ENCODE measurements around the gene TTLL5.
"Not testable (repeated sequence)": the region's sequence is repeated elsewhere in the genome, so short reads cannot be mapped to it uniquely, and the experiment has no call there.

The TTLL5 gene

DNA sequence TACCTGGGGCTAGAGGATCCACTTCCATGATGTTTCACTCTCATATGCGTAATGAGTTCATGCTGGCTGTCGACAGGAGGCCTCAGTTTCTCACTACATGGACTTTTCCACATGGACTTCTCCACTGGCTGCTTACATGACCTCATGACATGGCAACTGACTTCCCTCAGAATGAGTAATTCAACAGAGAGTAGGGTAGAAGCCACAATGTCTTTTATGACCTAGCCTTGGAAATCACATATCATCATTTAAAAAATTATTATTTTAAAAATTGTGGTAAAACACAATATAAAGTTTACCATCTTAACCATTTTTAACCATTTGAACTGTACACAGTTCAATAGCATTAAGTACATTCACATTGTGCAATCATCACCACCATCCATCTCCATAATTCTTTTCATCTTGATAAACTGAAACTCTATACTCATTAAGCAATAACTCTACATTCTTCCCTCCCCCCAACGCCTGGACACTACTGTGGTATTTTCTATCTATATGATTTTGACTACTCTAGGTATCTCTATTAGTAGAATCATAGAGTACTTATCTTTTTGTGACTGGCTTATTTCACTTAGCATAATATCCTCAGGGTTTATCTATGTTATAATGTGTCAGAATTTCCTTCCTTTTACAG is 176.2 kb downstream of the TTLL5 start:
- no peak for DNase-seq

DNA sequence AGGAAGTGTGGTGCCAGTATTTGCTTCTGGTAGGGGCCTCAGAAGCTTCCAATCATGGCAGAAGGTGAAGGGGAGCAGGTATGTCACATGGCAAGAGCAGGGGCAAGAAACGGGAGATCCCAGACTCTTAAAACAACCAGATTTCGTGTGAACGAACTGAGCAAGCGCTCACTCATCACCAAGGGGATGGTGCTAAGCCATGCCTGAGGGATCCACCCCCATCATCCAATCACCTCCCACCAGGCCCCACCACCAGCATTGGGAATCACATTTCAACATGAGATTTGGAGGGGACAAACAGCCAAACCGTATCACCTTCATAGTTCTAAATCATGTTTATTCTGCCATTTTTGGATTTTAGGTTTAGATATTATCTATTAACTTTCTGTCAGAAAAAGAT is 179.9 kb downstream of the TTLL5 start:
- DNase-seq = no peak

DNA sequence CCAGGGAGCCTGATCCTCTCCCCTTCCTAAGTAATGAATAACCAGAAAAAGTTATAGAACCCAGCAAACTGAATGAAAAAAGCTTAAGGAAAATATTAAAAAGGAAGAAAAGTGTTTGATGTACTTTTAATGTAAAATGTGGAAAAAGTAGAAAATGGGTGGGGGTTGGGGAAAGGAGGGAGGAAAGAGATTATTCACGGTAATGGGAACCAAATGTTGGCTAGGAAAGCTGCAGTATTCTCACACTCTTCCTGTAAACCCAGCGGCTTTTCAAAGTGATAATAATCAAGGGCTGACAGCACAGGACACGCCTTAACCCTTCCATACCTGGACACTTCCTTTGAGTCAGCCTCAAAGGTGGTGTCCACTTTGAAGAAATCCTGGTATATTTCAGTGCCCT is 181.5 kb downstream of the TTLL5 start:
- DNase-seq = no peak

DNA sequence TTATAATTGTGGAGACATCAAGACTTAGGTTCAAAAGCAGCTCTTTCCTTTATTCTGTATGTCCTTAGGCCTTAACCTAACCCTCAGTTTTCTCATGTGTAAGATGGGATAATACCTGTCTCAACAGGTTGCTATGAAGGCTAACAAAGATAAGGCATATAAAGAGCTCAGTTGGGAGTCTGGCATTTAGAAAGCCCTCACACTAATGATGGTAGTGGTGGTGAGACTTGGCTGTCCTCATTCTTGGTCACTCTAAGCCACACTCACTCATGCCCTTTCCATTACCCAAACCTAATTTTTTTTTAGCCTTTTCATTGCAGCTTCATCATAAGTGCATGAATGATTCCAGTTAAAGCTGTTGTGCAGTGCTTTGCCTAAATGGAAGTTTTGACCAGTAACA is 183.4 kb downstream of the TTLL5 start:
- DNase-seq = no peak

DNA sequence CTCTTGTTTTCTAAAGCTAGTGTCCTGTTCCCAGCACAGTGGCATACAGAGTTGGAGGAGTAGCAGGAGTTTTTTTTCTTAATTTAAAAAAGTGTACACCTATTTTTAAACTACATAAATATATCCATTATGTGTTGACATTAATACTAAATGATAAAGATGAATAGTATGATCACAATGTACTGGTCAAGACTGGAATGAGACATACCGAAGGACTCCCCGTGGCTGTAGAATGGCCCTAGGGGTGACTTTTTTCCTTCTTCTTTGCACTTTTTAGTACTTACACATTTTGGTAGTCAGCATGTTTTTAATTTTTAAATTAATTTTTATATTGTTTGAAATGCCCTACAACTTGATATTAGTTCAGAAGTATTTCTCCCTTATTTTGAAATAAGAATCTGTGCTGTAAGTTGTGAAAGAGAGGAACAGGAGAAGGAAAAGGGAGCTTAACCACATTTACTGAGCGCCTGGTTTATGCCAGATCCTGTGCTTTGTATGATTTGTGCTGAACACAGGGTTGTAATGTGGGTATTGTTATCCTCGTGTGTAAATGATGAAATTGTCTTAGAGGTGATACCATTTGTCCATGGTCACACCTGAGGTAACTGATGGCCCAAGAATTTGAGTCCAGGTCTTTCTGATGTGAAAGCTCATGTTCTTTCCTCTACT is 184.2 kb downstream of the TTLL5 start:
- no peak for DNase-seq

DNA sequence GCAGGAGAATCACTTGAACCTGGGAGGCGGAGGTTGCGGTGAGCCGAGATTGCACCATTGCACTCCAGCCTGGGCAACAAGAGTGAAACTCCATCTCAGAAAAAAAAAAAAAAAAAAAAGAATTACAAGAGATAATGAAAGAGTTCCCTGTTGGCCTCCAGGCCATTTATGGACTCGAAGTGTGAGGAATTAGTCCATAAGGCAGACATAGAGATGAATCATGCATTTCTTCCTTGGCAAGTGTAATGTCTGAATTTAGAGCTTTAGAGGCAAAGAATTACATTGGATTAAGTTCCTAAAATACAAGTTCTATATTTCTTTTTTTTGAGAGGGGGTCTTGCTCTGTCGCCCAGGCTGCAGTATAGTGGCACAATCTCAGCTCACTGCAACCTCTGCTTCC is 185.6 kb downstream of the TTLL5 start:
- DNase-seq = not testable (repeated sequence)

DNA sequence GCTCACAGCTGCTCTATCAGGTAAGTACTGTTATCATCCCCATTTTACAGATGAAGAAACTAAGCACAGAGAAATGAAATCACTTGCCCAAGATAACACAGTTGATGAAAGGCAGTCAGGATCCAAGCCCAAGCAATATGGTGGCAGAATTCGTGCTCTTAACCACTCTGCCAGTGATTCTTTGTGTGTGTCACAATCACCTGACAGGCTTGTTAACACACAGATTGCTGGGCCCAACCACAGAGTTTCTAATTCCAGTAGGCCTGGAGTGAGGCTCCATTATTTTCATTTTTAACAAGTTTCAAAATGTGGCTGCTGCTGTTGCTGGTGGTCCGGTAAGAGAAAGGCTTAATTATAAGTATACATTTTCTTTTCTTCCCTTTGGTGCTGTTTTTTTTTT is 186.5 kb downstream of the TTLL5 start:
- DNase-seq = no peak

DNA sequence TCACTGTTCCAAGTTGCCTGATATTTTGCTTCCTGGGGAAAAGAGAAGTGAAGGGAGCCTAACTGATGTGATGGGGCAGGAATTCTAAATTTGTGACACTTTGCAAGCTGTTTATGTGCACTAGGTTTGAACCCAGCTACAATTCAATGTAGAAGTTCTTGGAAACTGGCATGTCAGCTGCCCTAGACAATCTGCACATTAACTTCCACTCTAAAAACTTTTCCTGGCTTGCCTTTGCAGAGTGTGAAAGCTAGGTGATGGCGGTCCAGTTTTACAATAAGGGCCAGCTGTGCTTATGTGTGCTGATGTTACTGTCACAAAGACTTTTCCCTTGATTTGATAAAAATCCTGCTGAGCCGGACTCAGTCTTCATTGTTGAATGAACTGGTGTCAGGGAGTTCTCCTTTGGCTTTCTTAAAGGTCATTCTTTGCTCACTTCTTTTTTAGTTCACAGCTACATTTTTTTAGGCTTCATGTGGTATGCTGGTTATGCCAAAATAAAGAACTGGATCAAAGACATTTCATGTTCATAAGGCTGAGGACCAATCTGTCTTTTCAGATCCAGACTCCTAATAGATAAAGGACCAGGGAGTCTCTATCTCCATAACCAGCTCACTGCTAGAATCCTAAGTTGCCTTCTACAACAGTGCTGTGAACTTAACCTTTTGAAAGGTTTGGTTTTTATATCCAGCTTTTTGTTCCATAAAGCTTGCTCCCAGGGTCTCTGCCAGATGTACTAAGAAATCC is 187.3 kb downstream of the TTLL5 start:
- DNase-seq = no peak

DNA sequence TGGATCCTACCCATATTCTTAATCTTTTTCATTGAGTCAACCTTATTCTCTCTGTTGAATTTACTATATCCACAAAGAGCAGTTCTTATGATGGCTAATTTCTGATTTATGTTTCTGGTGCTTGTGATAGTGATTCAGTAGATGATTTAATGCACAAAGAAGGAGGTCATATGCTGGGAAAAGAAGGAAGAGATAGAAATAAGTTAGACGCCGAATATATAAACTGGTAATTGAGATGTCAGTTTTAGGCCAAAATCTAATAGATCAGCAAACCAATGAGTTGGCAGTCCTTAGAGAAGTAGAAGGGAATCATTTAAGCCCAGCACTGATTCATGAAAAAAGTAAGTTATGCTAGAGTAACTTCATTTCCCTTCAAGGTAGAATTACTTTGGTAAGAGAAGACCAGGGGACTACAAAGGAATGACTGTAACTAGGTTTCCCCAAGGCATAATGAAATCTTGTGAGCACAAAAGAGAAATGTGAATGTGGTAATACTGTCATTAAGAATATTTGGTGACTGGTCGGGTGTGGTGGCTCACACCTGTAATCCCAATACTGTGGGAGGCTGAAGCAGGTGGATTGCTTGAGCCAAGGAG is 188.4 kb downstream of the TTLL5 start:
- no peak for DNase-seq

DNA sequence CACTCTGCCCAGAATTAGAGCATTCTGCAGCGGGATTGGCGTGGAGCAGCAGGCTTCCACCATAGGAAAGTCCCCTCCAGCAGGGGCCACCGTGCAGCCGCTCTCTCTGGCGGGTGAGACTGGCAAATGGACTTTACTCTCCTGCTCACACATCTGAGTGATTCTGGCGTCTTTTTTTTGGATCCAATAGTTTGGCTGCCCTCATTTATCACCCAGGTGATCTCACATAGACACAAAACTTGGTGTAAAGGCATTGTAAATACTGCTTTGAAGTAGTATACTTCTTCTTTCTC is 190.5 kb downstream of the TTLL5 start:
- DNase-seq = no peak

DNA sequence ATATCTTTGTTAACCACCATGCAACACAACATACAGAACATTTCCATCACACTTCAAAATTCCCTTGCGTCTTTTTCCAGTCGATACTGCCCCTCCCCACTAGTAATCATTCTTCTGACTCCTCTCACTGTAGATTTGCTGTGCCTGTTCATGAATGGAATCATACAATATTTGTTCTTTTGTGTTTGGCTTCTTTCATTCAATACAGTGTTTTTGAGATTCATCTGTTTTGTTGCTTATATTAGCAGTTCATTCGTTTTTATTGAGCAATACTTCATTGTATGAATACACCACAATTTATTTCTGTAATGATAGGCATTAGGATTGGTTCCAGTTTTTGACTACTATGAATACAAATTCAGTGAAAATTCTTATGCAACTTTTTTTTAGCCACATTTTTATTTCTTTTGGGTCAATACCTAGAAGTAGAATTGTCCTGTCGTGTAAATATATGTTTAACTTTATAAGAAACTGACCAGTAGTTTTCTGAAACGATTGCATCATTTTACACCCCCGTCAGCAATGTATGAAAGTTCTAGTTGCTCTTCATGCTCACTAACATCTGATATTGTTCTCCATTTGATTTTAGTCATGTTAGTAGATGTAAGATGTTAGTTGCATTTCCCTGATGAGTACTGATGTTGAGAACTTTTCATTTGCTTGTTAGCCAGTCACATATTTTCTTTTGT is 193.2 kb downstream of the TTLL5 start:
- no peak for DNase-seq

DNA sequence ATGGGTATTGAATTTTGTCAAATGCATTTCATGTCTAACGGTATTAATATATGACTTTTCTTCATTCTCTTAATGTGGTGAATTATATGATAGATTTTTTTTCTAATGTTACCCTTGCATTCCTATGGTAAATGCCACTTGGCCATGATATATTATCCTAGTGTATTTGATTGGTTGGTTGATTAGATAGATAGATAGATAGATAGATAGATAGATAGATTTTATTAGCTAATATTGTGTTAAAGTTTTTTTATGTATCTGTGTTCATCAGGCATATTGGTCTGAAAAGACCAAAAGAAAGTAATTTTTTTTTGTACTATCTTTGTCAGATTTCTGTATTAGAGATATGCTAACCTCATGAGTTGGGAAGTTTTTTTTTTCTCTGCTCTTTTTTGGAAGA is 196.2 kb downstream of the TTLL5 start:
- DNase-seq = no peak

DNA sequence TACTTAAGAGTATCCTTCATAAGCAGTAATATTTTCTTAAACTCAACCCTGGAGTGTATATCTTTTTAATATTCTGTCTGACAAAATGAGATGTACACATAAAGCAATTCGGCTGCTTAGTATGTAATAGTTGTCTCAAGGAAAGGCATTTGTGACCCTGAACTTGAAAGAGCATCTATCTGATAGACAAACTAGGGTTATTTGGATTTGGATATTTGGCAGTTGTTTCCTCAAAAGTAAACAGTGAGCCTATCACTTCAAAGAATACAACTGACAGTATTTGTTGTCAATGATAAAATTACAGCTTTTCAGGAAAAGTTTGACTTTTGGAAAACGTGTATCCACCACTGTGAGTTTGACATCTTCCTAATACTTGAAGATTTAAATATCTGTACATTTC is 197.3 kb downstream of the TTLL5 start:
- DNase-seq = no peak

DNA sequence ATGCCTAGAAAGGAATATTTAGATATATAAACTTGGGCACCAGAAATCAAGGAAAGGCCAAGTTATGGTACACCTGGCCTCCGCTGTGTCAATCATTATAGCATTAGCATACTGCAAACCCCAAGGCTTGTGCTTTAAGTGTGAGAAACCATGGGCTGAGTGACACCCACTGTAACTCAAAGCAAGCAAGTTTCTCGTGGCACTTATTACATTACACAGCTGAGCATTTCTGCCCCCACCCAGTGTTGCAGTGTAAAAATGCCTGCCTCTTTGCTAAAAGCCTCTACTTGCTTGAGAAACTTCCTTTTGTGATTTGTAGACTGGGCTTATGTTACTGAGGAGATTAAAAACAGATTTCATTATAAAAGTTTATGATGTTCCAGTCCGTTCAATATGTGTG is 198.7 kb downstream of the TTLL5 start:
- no peak for DNase-seq

DNA sequence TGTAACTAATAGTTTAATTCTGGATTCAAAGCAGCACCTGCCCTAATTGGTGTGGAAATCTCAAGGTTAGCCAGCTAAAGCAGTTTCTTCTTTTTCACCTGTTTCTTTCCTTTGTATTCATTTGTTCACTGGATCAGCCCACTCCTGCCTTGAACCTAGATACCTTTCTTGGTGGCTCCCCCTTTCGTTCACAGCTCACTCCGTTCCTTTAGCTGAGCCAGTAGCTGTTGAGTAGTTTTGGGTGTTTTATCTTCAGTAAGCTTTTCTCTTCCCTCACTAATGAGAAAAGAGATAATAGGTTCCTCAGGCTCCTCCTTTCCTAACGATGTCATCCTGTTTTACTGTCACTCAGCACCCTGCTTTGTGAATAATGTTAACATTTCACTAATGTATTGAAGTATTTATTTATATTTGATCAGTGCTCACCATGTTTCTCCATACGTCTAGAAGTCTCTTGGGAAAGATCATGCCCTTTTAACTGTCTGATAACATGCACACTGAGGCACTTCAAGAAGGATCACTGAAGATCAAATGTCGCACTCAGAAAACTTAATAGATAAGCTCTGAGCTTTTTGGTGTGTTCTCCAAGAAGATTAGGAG is 199.6 kb downstream of the TTLL5 start:
- DNase-seq = no peak

DNA sequence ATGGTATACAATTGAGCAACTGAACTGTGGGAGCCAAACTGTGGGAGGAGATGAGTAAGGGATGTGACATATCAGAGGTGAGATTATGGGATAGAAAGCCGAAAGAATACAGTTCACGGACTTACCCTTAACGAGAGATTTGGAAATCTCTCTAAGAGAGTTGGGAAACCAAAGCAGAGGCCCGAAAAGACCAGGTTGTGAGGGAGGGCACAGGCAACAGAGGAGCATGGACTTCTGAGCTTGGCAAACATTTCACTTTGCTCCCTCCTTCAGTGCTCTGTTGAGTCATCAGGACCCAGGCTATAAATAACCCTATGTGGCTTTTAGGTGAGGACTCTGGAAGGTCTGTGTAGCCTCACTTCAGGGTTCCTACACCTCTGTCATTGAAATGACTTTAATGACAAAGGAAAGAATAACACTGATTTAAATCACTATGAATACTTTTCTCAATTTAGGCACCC is 200.1 kb downstream of the TTLL5 start:
- DNase-seq = no peak

DNA sequence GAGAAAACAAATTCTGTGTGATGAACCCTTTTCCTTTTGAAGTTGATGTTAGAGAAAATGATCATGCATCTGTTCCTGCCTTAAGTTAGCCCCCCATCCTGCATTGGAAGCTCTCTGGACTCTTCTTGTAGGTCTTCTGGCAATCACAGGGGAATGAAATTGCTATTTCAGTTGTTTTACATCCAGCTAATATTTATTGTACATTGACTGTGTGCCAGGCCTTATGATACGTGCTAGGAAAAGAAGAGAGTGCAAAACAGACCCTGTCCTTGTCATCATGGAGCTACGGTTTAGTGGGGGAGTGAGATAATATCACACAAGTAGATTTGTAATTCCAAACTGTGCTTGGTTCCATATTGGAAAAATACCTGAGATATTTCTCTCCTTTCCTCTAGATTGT is 202.2 kb downstream of the TTLL5 start:
- no peak for DNase-seq

DNA sequence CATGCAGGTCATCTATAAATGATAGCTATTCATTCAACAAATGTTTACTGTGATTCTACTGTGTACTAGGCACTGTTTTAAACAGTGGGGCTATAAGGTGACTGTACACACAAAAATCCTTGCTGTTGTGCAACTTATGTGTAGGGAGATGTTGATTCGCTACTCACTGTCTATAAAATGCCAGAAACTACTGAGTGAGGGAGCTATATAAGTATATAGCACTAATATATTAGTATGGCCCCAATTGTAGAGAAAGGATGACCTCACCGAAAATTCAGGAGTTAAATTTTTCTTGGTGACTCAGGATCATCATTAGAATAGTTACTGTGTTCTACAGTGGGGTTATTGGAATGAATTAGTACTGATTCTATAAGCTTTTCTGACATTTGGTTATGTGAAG is 203.3 kb downstream of the TTLL5 start:
- DNase-seq = no peak

DNA sequence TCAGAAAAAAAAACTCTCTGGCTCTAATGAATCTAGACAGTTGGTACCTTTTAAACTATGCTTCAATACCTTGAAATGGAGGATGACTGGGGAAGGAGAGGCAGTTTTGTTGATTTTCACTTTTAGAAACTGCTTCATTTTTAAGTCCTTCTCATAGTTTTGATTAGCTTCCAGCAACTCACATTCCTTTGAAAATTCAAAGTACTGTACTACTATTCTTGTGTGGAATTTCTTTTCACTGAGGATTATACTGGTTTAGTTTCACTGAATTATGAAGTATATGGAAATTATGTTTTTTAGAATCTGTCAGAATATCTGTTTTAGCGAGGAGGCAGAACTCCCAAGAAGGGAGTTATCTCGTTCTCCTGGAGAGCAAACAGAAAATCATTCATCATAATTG is 204.5 kb downstream of the TTLL5 start:
- DNase-seq = no peak

DNA sequence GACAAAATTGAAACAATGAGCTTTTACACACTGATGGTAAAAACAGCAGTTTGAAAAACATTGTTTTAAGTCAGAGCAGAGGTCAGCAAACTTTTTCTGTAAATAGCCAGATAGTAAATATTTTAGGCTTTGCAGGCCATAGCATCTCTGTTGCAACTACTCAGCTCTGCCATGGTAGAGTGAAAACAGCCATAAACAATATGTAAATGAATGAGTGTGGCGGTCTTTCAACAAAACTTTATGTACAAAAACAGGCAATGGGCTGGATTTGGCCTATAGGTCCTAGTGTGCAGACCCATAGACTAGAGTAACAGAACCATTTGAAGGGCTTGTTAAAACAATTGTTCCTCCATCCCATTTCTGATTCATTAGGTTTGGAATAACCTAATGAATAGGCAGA is 205.9 kb downstream of the TTLL5 start:
- no peak for DNase-seq

DNA sequence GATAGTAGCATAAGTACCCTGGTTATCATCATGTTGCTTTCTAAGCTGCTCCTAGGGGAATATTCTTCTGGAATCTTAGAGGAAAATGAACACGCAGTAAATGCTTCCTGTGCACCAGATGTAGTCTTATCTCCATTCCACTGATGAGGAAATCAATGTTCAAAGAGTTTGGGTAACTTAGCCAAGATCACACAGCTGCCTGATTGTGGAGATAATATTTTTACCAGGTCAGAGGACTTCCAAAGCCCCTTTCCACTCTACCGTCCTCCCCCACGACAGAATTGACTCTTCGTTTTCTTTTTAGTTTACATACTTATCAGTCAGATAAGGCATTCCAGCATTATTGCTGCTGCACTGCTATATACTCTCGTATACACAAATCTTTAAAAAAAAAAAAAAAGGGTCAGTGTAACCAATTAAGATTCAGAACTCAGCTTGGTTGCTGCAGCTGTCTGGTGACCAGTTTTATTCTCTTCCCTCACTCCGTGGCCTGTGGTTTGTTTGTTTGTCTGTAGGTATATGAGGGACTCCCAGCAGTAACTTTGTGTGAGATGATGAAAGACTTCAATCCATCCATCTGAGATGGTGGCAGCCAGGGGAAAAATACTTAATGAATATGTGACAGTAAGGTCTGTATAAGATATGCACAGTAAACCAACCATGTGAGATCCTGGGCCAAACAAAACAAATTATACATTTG is 210.3 kb downstream of the TTLL5 start:
- no peak for DNase-seq

DNA sequence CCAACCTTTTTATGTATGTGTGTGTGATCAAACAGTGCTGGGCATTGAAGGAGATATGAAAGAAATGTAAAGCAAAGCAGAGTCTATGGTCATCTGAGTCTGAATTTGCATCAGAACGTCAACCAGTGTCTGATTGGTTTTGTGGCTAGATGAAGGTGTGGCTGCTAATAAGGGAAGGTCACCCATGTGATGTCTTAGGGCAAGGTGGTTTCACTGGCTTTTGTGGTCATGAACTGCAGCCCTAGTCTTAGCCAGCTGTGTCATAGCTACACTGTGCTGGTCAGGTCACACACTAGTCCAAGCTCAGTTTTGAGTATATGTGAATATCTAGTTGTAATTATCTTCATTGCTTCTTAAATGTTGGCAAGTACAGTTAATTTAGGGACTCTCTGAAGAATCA is 214.9 kb downstream of the TTLL5 start:
- DNase-seq = no peak

DNA sequence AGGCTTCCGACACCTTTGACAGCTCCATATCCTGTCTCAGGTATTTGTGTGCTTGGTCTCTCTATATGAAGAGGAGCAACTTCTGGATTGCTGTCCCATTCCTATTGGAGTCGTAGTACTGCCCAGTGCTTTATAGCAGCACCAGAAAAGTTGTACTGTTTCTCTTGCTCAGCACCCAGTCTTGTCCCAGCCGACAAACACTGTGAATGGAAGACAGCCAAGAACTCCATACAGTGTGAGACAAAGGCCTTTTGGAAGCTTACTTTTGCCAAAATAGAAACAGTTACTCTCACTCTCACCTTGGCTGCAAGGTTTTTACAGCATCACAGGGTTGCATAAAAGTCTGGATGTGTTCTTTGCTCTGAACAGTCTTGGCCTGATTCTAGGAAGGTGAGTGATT is 215.5 kb downstream of the TTLL5 start:
- no peak for DNase-seq

Data from NCI-H1048 (cell line).